ENCODE results near the gene GDF10. TPM values are rescaled to one million over a fixed set of nuclear protein-coding genes. Genes with fewer than 3 reads are reported as not detected.

Gene GDF10
- total RNA-seq, 1 donor from 2014 or later, result 1.7 TPM

GRCh38 chr10:47325303-47326291 is 25.6 kb downstream of the GDF10 start:
- intact Hi-C loops (cut with DNase I), result no loop called here
- peak; percentile 71 for DNase-seq (ENCODE audit: low spot score)

- intact Hi-C loops (cut with DNase I), result no loop called here
- peak; percentile 55 for DNase-seq (ENCODE audit: low spot score)
These were observed 26.4 kb downstream of the GDF10 start for GRCh38 chr10:47326306-47326926.

- peak; percentile 69 for DNase-seq (ENCODE audit: low spot score)
- intact Hi-C loops (cut with DNase I), result no loop called here
These were observed 26.9 kb downstream of the GDF10 start for GRCh38 chr10:47326927-47327330.

- intact Hi-C loops (cut with DNase I), result no loop called here
- peak; percentile 35 for DNase-seq (ENCODE audit: low spot score)
These were observed 29.9 kb downstream of the GDF10 start for GRCh38 chr10:47329855-47330254.

GRCh38 chr10:47330366-47330765 is 30.4 kb downstream of the GDF10 start:
- intact Hi-C loops (cut with DNase I), result no loop called here

GRCh38 chr10:47330804-47331203 is 30.8 kb downstream of the GDF10 start:
- intact Hi-C loops (cut with DNase I), result no loop called here

More at GRCh38 chr10:47330366-47330765, 30.4 kb downstream of the GDF10 start:
- DNase-seq (ENCODE audit: low spot score), result peak; percentile 31

GRCh38 chr10:47331491-47331890 is 31.5 kb downstream of the GDF10 start:
- intact Hi-C loops (cut with DNase I), result no loop called here
- DNase-seq (ENCODE audit: low spot score), result peak; percentile 55

More at GRCh38 chr10:47330804-47331203, 30.8 kb downstream of the GDF10 start:
- DNase-seq (ENCODE audit: low spot score), result peak; percentile 58

- intact Hi-C loops (cut with DNase I), result no loop called here
- DNase-seq (ENCODE audit: low spot score), result no peak
These were observed 32.0 kb downstream of the GDF10 start for GRCh38 chr10:47331954-47332353.

- DNase-seq (ENCODE audit: low spot score), result peak; percentile 36
These were observed 32.4 kb downstream of the GDF10 start for GRCh38 chr10:47332371-47332770.

GRCh38 chr10:47332946-47333345 is 32.9 kb downstream of the GDF10 start:
- intact Hi-C loops (cut with DNase I), result no loop called here
- peak; percentile 35 for DNase-seq (ENCODE audit: low spot score)

More at GRCh38 chr10:47332371-47332770, 32.4 kb downstream of the GDF10 start:
- intact Hi-C loops (cut with DNase I), result no loop called here

GRCh38 chr10:47333532-47333931 is 33.5 kb downstream of the GDF10 start:
- DNase-seq (ENCODE audit: low spot score), result peak; percentile 43
- intact Hi-C loops (cut with DNase I), result no loop called here

- intact Hi-C loops (cut with DNase I), result no loop called here
- DNase-seq (ENCODE audit: low spot score), result peak; percentile 38
These were observed 34.7 kb downstream of the GDF10 start for GRCh38 chr10:47334466-47335295.

GRCh38 chr10:47335906-47336305 is 35.9 kb downstream of the GDF10 start:
- intact Hi-C loops (cut with DNase I), result no loop called here
- DNase-seq (ENCODE audit: low spot score), result peak; percentile 35

- peak; percentile 24 for DNase-seq (ENCODE audit: low spot score)
- intact Hi-C loops (cut with DNase I), result no loop called here
These were observed 36.6 kb downstream of the GDF10 start for GRCh38 chr10:47336387-47337134.

GRCh38 chr10:47337310-47337709 is 37.3 kb downstream of the GDF10 start:
- DNase-seq (ENCODE audit: low spot score), result no peak
- intact Hi-C loops (cut with DNase I), result no loop called here

GRCh38 chr10:47339186-47339735 is 39.3 kb downstream of the GDF10 start:
- intact Hi-C loops (cut with DNase I), result no loop called here
- peak; percentile 47 for DNase-seq (ENCODE audit: low spot score)

- intact Hi-C loops (cut with DNase I), result no loop called here
- peak; percentile 67 for DNase-seq (ENCODE audit: low spot score)
These were observed 40.0 kb downstream of the GDF10 start for GRCh38 chr10:47339759-47340607.
